Suprapubic skin (tissue), 4 donors: Measurements from ENCODE around the gene MYO16. TPM values are rescaled to one million over a fixed set of nuclear protein-coding genes. Genes with fewer than 3 reads are reported as not detected.
A peak's percentile ranks its signal among the peaks of the same experiment; 100 is the strongest.

Source experiments
- DNase-seq, 2 donors: peaks; one replicate each; pipeline ENCODE4 v3.0.0-alpha.2; 2019; ENCODE audit warnings: low spot score in 2 of 2
- H3K27ac ChIP-seq: fragments of 200-600 bp; sonication (generic); one replicate; pipeline ENCODE4 v1.5.1; 2019
- H3K27me3 ChIP-seq: fragments of 200-600 bp; sonication (generic); one replicate; pipeline ENCODE4 v1.5.1; 2019
- H3K36me3 ChIP-seq: fragments of 200-600 bp; sonication (generic); one replicate; pipeline ENCODE4 v1.5.1; 2019
- H3K4me1 ChIP-seq: fragments of 200-600 bp; sonication (generic); one replicate; pipeline ENCODE4 v1.5.1; 2019
- H3K4me3 ChIP-seq: fragments of 200-600 bp; sonication (generic); one replicate; pipeline ENCODE4 v1.5.1; 2019; ENCODE audit warnings: mild to moderate bottlenecking
- H3K9me3 ChIP-seq: fragments of 200-600 bp; sonication (generic); one replicate; pipeline ENCODE4 v1.5.1; 2019
- CTCF ChIP-seq, 2 donors: fragments of 200-600 bp in 1 of 2; fragments of 450-650 bp in 1 of 2; sonication (generic) in 1 of 2; IDR thresholded peaks; one replicate each; pipeline ENCODE4 v1.5.1; 2016 to 2019; ENCODE audit warnings: antibody characterized with exemption in 2 of 2, mild to moderate bottlenecking in 1 of 2, moderate library complexity in 1 of 2
- EP300 ChIP-seq: sonication (generic); formaldehyde crosslinking; IDR thresholded peaks from one replicate; pipeline ENCODE4 v1.6.1; 2017; ENCODE audit warnings: antibody characterized with exemption
- POLR2A ChIP-seq, 2 donors: fragments of 450-650 bp; IDR thresholded peaks; one replicate each; pipeline ENCODE4 v1.6.1; 2017; ENCODE audit warnings: antibody characterized with exemption in 2 of 2, mild to moderate bottlenecking in 2 of 2, moderate library complexity in 2 of 2
- POLR2AphosphoS5 ChIP-seq, 3 donors: sonication (generic); formaldehyde crosslinking; IDR thresholded peaks; one replicate each; pipeline ENCODE4 v1.6.1; 2017; ENCODE audit warnings: antibody characterized with exemption in 3 of 3
- WGBS: methylation state at CpG from one replicate; pipeline ENCODE4 v1.1.5; 2018; 5-methylcytosine and 5-hydroxymethylcytosine counted together
- total RNA-seq, 4 donors: library from RNA; depleted of rRNA; stranded (reverse); fragments of >200 nt; gene quantifications; one replicate each; pipeline ENCODE4 v1.1.0, GENCODE V29; 2016

Gene MYO16
- total RNA-seq, 4 donors from 2014 or later: 0.08 to 0.98 (median 0.25) TPM

DNA sequence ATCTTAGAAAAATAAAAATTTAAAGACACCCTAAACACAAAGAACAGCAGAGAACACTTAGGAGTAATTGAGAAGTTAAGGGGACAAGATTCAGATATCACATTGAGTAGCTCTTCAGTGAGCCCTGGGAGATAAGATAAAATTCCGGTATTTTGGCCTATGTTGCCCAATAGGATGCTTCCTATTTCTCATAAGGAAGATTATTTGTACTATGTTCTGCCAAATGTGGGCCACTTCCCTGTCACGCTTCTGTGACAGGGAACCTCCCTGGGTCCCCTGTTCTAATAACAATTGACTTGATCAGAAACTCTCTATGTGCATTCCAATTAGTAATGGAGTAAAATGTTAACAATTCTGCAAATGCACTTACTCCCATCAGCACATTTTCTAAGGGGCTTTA lies 310.7 kb downstream of the MYO16 start:
- Histone ChIP-seq H3K36me3 (no peaks in the 10 kb centered on the region), H3K27me3 (peaks cover 5% of the 10 kb centered on the region)
- 85% methylated on average over 2 of the region's 2 CpGs for WGBS

DNA sequence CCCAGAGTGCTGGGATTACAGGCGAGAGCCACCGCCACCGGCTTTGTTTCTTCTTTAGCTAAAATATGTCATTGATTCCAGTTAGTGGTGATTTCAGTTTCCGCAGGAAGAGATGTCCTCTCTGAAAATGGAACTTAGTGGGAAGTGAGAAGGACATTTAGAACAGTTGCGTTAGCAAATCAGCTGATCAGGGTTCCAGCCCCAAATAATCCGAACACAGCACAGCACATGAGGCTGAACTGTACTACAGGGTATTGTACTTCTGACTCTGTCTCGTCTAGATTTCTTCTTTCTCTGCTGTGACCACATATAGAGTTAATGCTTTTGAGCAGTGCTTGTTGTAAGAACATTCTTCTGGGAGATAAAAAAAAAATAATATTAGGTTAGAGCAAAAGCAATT lies 314.4 kb downstream of the MYO16 start:
- 91% methylated on average over 7 of the region's 7 CpGs for WGBS
- Histone ChIP-seq H3K4me1 (peaks cover 12% of the 10 kb centered on the region), H3K27me3 (no peaks in the 10 kb centered on the region), H3K9me3 (no peaks in the 10 kb centered on the region), H3K27ac (no peak overlapping the region), H3K4me3 (no peak overlapping the region), H3K36me3 (no peaks in the 10 kb centered on the region)
- no peak for DNase-seq
- no peak for TF ChIP-seq POLR2AphosphoS5 (IDR thresholded peaks at IDR 0.05)
- TF ChIP-seq POLR2A (IDR thresholded peaks at IDR 0.05): no peak
- no peak for TF ChIP-seq CTCF (IDR thresholded peaks at IDR 0.05)
- no peak for TF ChIP-seq EP300

More for the DNA sequence above, 310.7 kb downstream of the MYO16 start:
- no peaks in the 10 kb centered on the region for H3K9me3 ChIP-seq
- no peak for DNase-seq
- TF ChIP-seq POLR2A (IDR thresholded peaks at IDR 0.05) (no peak), EP300 (no peak), POLR2AphosphoS5 (IDR thresholded peaks at IDR 0.05) (no peak), CTCF (IDR thresholded peaks at IDR 0.05) (no peak)
- no peak overlapping the region for H3K27ac ChIP-seq
- no peak overlapping the region for H3K4me3 ChIP-seq
- no peaks in the 10 kb centered on the region for H3K4me1 ChIP-seq

- no peak for TF ChIP-seq EP300
- TF ChIP-seq CTCF (IDR thresholded peaks at IDR 0.05): no peak
- no peak for TF ChIP-seq POLR2AphosphoS5 (IDR thresholded peaks at IDR 0.05)
- TF ChIP-seq POLR2A (IDR thresholded peaks at IDR 0.05): no peak
These were observed 315.3 kb downstream of the MYO16 start for GRCh38 chr13:108944760-108945159.

DNA sequence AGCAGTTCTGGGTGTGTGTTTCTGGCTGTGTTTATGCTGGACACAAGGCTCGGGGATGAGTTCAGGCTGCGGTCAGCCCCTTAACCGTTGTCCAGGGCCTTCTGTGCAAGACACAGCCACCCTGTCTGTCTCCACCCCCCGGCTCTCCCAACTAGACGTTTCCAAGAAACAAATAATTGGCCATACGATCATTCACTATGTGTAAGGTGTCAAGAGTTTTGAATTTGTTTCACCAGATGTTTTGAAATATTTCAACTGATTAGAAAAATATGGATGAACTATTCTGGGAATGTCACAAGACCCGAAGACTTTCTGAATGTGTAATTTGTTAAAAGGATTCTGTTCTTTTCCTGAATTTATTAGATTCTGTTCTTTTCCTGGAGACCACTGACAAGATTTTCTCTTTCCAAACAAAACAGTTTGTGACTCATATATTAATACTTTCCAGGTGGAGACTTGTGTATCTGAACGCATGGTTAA lies 318.2 kb downstream of the MYO16 start:
- Histone ChIP-seq H3K36me3 (no peaks in the 10 kb centered on the region), H3K27me3 (no peaks in the 10 kb centered on the region), H3K27ac (peak overlapping the region; percentile 64), H3K9me3 (no peaks in the 10 kb centered on the region), H3K4me3 (no peak overlapping the region), H3K4me1 (peaks cover 12% of the 10 kb centered on the region)
- 65% methylated on average over 8 of the region's 8 CpGs for WGBS
- no peak for TF ChIP-seq POLR2A (IDR thresholded peaks at IDR 0.05)
- no peak for TF ChIP-seq CTCF (IDR thresholded peaks at IDR 0.05)
- TF ChIP-seq POLR2AphosphoS5 (IDR thresholded peaks at IDR 0.05): no peak
- TF ChIP-seq EP300: no peak
- DNase-seq: peak; percentile 84 to 85

More at GRCh38 chr13:108944760-108945159, 315.3 kb downstream of the MYO16 start:
- H3K27me3 ChIP-seq: no peaks in the 10 kb centered on the region
- no peak for DNase-seq
- no peaks in the 10 kb centered on the region for H3K36me3 ChIP-seq
- H3K27ac ChIP-seq: no peak overlapping the region
- no peak overlapping the region for H3K4me3 ChIP-seq
- WGBS: 71% methylated on average over 4 of the region's 4 CpGs
- H3K9me3 ChIP-seq: no peaks in the 10 kb centered on the region
- peaks cover 12% of the 10 kb centered on the region for H3K4me1 ChIP-seq

GRCh38 chr13:108948251-108948671 lies 318.9 kb downstream of the MYO16 start:
- DNase-seq: no peak
- WGBS: 69% methylated on average over 7 of the region's 7 CpGs
- TF ChIP-seq POLR2AphosphoS5 (IDR thresholded peaks at IDR 0.05) (no peak), CTCF (IDR thresholded peaks at IDR 0.05) (no peak), EP300 (no peak), POLR2A (IDR thresholded peaks at IDR 0.05) (no peak)
- peak overlapping the region; percentile 64 for H3K27ac ChIP-seq
- peaks cover 12% of the 10 kb centered on the region for H3K4me1 ChIP-seq
- H3K9me3 ChIP-seq: no peaks in the 10 kb centered on the region
- no peaks in the 10 kb centered on the region for H3K36me3 ChIP-seq
- H3K27me3 ChIP-seq: no peaks in the 10 kb centered on the region
- no peak overlapping the region for H3K4me3 ChIP-seq
